Thyroid gland (tissue), 4 donors: Measurements from ENCODE around the gene CNIH1. TPM values are rescaled to one million over a fixed set of nuclear protein-coding genes. Genes with fewer than 3 reads are reported as not detected.
"Not testable (repeated sequence)": the region's sequence is repeated elsewhere in the genome, so short reads cannot be mapped to it uniquely, and the experiment has no call there.

Experiments
- DNase-seq, 2 donors: peaks; one replicate each; pipeline ENCODE4 v3.0.0-alpha.2; 2019
- H3K27ac ChIP-seq, 3 donors: fragments of 200-600 bp; sonication (generic); 1 replicate in 2 of 3; 2 replicates in 1 of 3; pipeline ENCODE4 v1.5.1; 2016 to 2019; ENCODE audit warnings: mild to moderate bottlenecking in 1 of 3, moderate library complexity in 1 of 3
- H3K27me3 ChIP-seq: fragments of 200-600 bp; sonication (generic); one replicate; pipeline ENCODE4 v1.5.1; 2019
- H3K36me3 ChIP-seq, 2 donors: fragments of 200-600 bp; sonication (generic); one replicate each; pipeline ENCODE4 v1.5.1; 2016 to 2019
- H3K4me1 ChIP-seq, 2 donors: fragments of 200-600 bp; sonication (generic); one replicate each; pipeline ENCODE4 v1.5.1; 2017 to 2019
- H3K4me3 ChIP-seq, 3 donors: fragments of 200-600 bp; sonication (generic); replicated peaks in 1 of 3; 1 replicate in 2 of 3; 2 replicates in 1 of 3; pipeline ENCODE4 v1.5.1; 2016; ENCODE audit warnings: mild to moderate bottlenecking in 1 of 3
- H3K9me3 ChIP-seq: fragments of 200-600 bp; sonication (generic); one replicate; pipeline ENCODE4 v1.5.1; 2017
- POLR2A ChIP-seq, 2 donors: fragments of 450-650 bp; IDR thresholded peaks; one replicate each; pipeline ENCODE4 v1.6.1; 2017; ENCODE audit warnings: antibody characterized with exemption in 2 of 2, mild to moderate bottlenecking in 2 of 2, moderate library complexity in 1 of 2
- WGBS, 2 donors: methylation state at CpG; one replicate each; pipeline ENCODE4 v1.1.5; 2017; 5-methylcytosine and 5-hydroxymethylcytosine counted together
- intact Hi-C: fragments of 100-400 bp; cut with DNase I; formaldehyde crosslinking; loops from one replicate; pipeline ENCODE4 v1.15.1; 2023
- total RNA-seq, 4 donors: library from RNA; depleted of rRNA; stranded (reverse); fragments of >200 nt; gene quantifications; one replicate each; pipeline ENCODE4 v1.2.3, GENCODE V29; 2016
- TF ChIP-seq, protein P1 (sequence below), 6 experiments: fragments of 200-600 bp in 3 of 6; fragments of 450-650 bp in 3 of 6; sonication (generic) in 3 of 6; IDR thresholded peaks; one replicate each; pipeline ENCODE4 v1.5.1; 2016 to 2019; ENCODE audit warnings: antibody characterized with exemption in 6 of 6, mild to moderate bottlenecking in 2 of 6, inconsistent platforms in 1 of 6, moderate library complexity in 1 of 6

The CNIH1 gene
- total RNA-seq, 4 donors from 2014 or later = 52.0 to 167 (median 108) TPM

DNA sequence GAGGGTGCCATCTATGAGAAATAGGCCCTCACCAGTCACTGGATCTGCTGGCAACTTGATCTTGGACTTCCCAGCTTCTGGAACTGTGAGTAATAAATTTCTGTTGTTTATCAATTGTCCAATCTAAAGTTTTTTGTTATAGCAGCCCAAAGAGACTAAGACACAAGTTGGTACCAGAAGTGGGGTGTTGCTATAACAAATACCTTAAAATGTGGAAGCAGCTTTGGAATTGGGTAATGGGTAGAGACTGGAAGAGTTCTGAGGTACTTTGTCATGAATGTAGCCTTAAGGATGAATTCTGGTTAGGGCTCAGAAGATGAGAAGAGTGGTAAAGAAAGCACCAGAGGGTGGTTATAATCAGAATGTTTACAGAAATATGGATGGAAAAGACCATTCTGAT, 26.1 kb upstream of the CNIH1 start:
- Histone ChIP-seq H3K4me3 (no peak overlapping the region), H3K27me3 (no peaks in the 10 kb centered on the region), H3K27ac (no peak overlapping the region), H3K36me3 (no peaks in the 10 kb centered on the region), H3K4me1 (peaks cover 0 to 7% of the 10 kb centered on the region in 2 donors), H3K9me3 (no peaks in the 10 kb centered on the region)
- TF ChIP-seq, protein P1, sequence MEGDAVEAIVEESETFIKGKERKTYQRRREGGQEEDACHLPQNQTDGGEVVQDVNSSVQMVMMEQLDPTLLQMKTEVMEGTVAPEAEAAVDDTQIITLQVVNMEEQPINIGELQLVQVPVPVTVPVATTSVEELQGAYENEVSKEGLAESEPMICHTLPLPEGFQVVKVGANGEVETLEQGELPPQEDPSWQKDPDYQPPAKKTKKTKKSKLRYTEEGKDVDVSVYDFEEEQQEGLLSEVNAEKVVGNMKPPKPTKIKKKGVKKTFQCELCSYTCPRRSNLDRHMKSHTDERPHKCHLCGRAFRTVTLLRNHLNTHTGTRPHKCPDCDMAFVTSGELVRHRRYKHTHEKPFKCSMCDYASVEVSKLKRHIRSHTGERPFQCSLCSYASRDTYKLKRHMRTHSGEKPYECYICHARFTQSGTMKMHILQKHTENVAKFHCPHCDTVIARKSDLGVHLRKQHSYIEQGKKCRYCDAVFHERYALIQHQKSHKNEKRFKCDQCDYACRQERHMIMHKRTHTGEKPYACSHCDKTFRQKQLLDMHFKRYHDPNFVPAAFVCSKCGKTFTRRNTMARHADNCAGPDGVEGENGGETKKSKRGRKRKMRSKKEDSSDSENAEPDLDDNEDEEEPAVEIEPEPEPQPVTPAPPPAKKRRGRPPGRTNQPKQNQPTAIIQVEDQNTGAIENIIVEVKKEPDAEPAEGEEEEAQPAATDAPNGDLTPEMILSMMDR (IDR thresholded peaks at IDR 0.05) = no peak
- TF ChIP-seq POLR2A (IDR thresholded peaks at IDR 0.05) = no peak
- DNase-seq = no peak
- intact Hi-C loops = no loop called here

DNA sequence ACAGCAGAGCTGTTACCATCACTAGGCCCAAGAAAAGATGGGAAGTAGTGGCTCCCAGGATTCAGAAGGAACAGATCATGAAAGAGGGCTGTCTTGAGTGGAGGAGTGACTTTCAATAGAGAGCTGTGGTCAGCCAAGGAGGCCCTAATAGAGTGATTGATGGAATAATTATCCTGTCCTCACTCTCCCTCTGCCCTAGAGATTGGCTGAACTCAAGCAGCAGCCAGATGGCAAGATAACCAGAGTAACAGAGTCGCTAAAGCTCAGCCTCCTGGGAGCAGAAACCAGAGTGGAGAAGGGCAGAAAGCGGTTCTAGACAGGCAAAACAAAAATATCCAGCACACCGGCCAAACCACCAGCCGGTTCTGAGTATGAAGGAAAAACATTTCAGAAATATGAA, 24.5 kb upstream of the CNIH1 start:
- Histone ChIP-seq H3K27me3 (no peaks in the 10 kb centered on the region), H3K27ac (no peak overlapping the region), H3K36me3 (no peaks in the 10 kb centered on the region), H3K4me1 (peaks cover 0 to 5% of the 10 kb centered on the region in 2 donors), H3K4me3 (no peak overlapping the region), H3K9me3 (no peaks in the 10 kb centered on the region)
- intact Hi-C loops = no loop called here
- 54 to 66% methylated on average over 4 of the region's 4 CpGs for WGBS, 2 donors
- no peak for DNase-seq
- TF ChIP-seq POLR2A (IDR thresholded peaks at IDR 0.05) = no peak
- TF ChIP-seq, protein P1 (IDR thresholded peaks at IDR 0.05) = no peak

DNA sequence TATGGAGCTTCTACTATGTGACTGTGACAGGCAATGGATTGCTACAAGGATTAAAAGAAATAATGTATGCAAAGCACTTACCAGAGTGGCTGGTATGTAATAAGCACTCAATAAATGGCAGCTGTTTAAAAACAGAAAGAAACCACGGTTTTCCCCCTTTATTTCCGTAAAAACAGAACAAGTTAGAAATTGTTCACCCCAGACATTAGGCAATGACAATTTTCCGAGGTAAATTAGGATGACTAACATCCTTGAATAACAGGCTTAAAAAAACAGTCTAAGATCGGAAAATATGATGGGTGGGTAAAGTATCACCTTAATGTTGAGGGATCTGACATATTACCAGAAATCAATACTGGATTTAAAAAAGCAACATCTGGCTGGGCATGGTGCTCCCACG, 20.9 kb upstream of the CNIH1 start:
- no peak overlapping the region for H3K4me3 ChIP-seq
- H3K27ac ChIP-seq = no peak overlapping the region
- TF ChIP-seq POLR2A (IDR thresholded peaks at IDR 0.05) = no peak
- TF ChIP-seq, protein P1 (IDR thresholded peaks at IDR 0.05) = no peak
- intact Hi-C loops = no loop called here
- no peak for DNase-seq
- no peaks in the 10 kb centered on the region for H3K36me3 ChIP-seq
- no peaks in the 10 kb centered on the region for H3K9me3 ChIP-seq
- no peaks in the 10 kb centered on the region for H3K27me3 ChIP-seq
- WGBS, 2 donors = 76 to 84% methylated on average over 5 of the region's 5 CpGs
- no peaks in the 10 kb centered on the region for H3K4me1 ChIP-seq

DNA sequence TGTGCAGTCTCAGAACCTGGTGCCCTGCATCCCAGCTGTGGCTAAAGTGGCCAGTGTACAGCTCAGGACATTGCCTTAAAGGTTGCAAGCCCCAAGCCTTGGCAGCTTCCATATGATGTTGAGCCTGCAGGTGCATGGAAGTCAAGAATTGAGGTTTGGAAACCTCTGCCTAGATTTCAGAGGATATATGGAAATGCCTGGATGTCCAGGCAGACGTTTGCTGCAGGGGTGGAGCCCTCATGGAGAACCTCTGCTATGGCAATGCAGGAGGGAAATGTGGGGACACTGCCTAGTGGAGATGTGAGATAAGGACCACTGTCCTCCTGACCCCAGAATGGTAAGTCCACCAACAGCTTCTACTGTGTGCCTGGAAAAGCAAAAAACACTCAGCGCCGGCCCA, 17.9 kb upstream of the CNIH1 start:
- H3K27me3 ChIP-seq = no peaks in the 10 kb centered on the region
- H3K9me3 ChIP-seq = no peaks in the 10 kb centered on the region
- no peak for DNase-seq
- no peaks in the 10 kb centered on the region for H3K36me3 ChIP-seq
- 84 to 92% methylated on average over 3 of the region's 3 CpGs for WGBS, 2 donors
- TF ChIP-seq, protein P1 (IDR thresholded peaks at IDR 0.05) = no peak
- TF ChIP-seq POLR2A (IDR thresholded peaks at IDR 0.05) = no peak
- H3K4me3 ChIP-seq = no peak overlapping the region
- H3K27ac ChIP-seq = no peak overlapping the region
- intact Hi-C loops = no loop called here
- no peaks in the 10 kb centered on the region for H3K4me1 ChIP-seq

DNA sequence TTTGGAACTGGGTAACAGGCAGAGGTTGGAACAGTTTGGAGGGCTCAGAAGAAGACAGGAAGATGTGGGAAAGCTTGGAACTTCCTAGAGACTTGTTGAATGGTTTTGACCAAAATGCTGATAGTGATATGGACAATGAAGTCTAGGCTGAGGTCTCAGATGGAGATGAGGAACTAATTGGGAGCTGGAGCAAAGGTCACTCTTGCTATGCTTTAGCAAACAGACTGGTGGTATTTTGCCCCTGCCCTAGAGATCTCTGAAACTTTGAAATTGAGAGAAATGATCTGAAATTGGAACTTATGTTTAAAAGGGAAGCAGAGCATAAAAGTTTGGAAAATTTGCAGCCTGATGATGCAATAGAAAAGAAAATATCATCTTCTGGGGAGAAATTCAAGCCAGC, 17.4 kb upstream of the CNIH1 start:
- intact Hi-C loops, H3K4me3 ChIP-seq, H3K27ac ChIP-seq, H3K4me1 ChIP-seq, H3K9me3 ChIP-seq, DNase-seq, H3K36me3 ChIP-seq, H3K27me3 ChIP-seq: not testable (repeated sequence)

DNA sequence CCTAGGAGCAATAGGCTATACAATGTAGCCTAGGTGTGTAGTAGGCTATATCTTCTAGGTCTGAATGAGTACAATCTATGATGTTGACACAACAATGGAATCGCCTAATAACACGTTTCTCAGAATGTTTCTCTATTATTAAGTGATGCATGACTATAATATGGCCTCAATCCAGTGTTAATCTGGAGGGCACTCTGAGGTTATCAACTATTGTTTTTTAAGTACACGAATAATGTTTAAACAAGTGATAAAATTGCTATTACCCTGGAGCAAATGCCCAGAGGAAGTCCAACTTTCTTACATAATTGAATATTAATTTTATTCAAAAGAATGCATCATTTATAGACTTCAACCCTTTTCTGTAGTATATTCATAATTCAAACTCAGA, 16.4 kb upstream of the CNIH1 start:
- Histone ChIP-seq H3K27ac (no peak overlapping the region), H3K4me1 (no peaks in the 10 kb centered on the region), H3K9me3 (no peaks in the 10 kb centered on the region), H3K36me3 (no peaks in the 10 kb centered on the region), H3K27me3 (no peaks in the 10 kb centered on the region), H3K4me3 (no peak overlapping the region)
- no peak for DNase-seq
- intact Hi-C loops = no loop called here
- no peak for TF ChIP-seq POLR2A (IDR thresholded peaks at IDR 0.05)
- TF ChIP-seq, protein P1 (IDR thresholded peaks at IDR 0.05) = no peak
- WGBS, 2 donors = 26 to 45% methylated on average over 3 of the region's 3 CpGs

DNA sequence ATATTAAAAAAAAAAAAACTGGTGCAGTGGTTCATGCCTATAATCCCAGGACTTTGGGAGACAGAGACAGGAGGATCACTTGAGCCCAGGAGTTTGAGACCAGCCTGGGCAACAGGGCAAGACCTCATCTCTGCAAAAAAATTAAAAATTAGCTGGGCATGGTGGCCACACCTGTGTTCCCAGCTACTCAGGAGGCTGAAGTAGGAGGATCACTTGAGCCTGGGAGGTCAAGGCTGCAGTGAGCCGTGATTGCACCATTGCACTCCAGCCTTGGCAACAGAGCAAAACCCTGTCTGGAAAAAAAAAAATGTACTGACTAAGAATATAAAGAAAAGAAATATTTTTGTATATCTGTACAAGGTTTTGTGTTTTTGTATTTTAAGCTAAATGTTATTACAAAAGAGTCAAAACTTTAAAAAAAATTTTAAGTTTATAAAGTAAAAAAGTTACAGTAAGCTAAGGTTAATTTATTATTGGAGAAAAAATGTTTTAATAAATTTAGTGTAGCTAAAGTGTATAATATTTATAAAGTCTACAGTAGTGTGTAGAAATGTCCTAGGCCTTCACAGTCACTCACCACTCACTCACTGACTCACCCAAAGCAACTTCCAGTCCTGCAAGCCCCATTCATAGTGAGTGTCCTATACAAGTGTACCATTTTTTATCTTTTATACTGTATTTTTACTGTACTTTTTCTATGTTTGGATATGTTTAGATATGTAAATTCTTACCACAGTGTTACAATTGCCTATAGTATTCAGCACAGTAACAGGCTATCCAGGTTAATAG, 15.8 kb upstream of the CNIH1 start:
- H3K9me3 ChIP-seq, H3K27ac ChIP-seq, H3K36me3 ChIP-seq, H3K4me3 ChIP-seq, DNase-seq, intact Hi-C loops, H3K27me3 ChIP-seq, H3K4me1 ChIP-seq: not testable (repeated sequence)
- 89 to 94% methylated on average over 1 of the region's 1 CpG for WGBS, 2 donors
